K562 (cell line): ENCODE results near the gene ZNF544. TPM values are rescaled to one million over a fixed set of nuclear protein-coding genes. Genes with fewer than 3 reads are reported as not detected.

ENCODE experiments used
- ARNT ChIP-seq, 2 experiments: fragments of 450-650 bp; IDR thresholded peaks; 2 replicates each; pipeline ENCODE4 v1.6.1; 2016; ENCODE audit warnings: mild to moderate bottlenecking in 1 of 2
- BCOR ChIP-seq: fragments of 450-650 bp; IDR thresholded peaks from 2 replicates; pipeline ENCODE4 v1.6.1; 2016
- BMI1 ChIP-seq: fragments of 150-350 bp; IDR thresholded peaks from 2 replicates; pipeline ENCODE4 v1.6.1; 2014; ENCODE audit warnings: low read length
- CEBPB ChIP-seq: fragments of 450-650 bp; IDR thresholded peaks from 2 replicates; pipeline ENCODE4 v1.6.1; 2016; ENCODE audit warnings: missing genetic modification characterization, missing compliant biosample characterization
- CEBPG ChIP-seq, 3 experiments: fragments of 200-800 bp in 1 of 3; sonication (Bioruptor generic) in 1 of 3; sonication (generic) in 1 of 3; formaldehyde crosslinking in 1 of 3; IDR thresholded peaks in 2 of 3; conservative IDR thresholded peaks in 1 of 3; 2 replicates each; pipeline versions ENCODE4 v1.6.1 to v1.8.0; 2016 to 2022; ENCODE audit warnings: missing compliant biosample characterization in 2 of 3, missing genetic modification characterization in 2 of 3, mild to moderate bottlenecking in 1 of 3, missing genetic modification reagents in 1 of 3
- FOXA1 ChIP-seq: fragments of 450-650 bp; IDR thresholded peaks from 2 replicates; pipeline ENCODE4 v1.6.1; 2016; ENCODE audit warnings: mild to moderate bottlenecking, borderline replicate concordance
- FOXP4 ChIP-seq: sonication (generic); formaldehyde crosslinking; IDR thresholded peaks from 2 replicates; pipeline ENCODE4 v1.8.0; 2022; ENCODE audit warnings: mild to moderate bottlenecking, missing genetic modification reagents, borderline replicate concordance
- GTF2F1 ChIP-seq: IDR thresholded peaks from 2 replicates; pipeline ENCODE4 v1.6.1; 2011; ENCODE audit warnings: low read depth, low read length, improper control_type of control experiment
- JUNB ChIP-seq: fragments of 450-650 bp; formaldehyde crosslinking; conservative IDR thresholded peaks from 2 replicates; pipeline ENCODE4 v1.4.0; 2020; ENCODE audit warnings: mild to moderate bottlenecking
- LEF1 ChIP-seq: fragments of 450-650 bp; IDR thresholded peaks from 2 replicates; pipeline ENCODE4 v1.6.1; 2016; ENCODE audit warnings: mild to moderate bottlenecking
- MAZ ChIP-seq, 2 experiments: fragments of 450-650 bp in 1 of 2; sonication (generic) in 1 of 2; formaldehyde crosslinking; IDR thresholded peaks in 1 of 2; conservative IDR thresholded peaks in 1 of 2; 2 replicates each; pipeline versions ENCODE4 v1.4.0 to v1.5.0; 2020; ENCODE audit warnings: mild to moderate bottlenecking in 1 of 2, missing genetic modification reagents in 1 of 2
- MCM7 ChIP-seq, 2 experiments: fragments of 450-650 bp; IDR thresholded peaks; 2 replicates each; pipeline ENCODE4 v1.6.1; 2016 to 2018
- MEF2A ChIP-seq: IDR thresholded peaks from 2 replicates; pipeline ENCODE4 v1.6.1; 2011; ENCODE audit warnings: low read depth, mild to moderate bottlenecking, low read length, moderate library complexity; ENCODE audit not compliant: control insufficient read depth
- NFRKB ChIP-seq: fragments of 450-650 bp; IDR thresholded peaks from 2 replicates; pipeline ENCODE4 v1.6.1; 2016; ENCODE audit warnings: low read depth
- NR1H2 ChIP-seq: sonication (generic); formaldehyde crosslinking; IDR thresholded peaks from 2 replicates; pipeline ENCODE4 v1.4.0; 2020; ENCODE audit warnings: mild to moderate bottlenecking, missing genetic modification reagents
- POLR2G ChIP-seq: fragments of 200-400 bp; formaldehyde crosslinking; IDR thresholded peaks from 2 replicates; pipeline ENCODE4 v1.6.1; 2017; ENCODE audit warnings: low read depth, mild to moderate bottlenecking, antibody characterized with exemption, low read length, moderate library complexity
- SIX5 ChIP-seq, 2 experiments: IDR thresholded peaks; 2 replicates each; pipeline ENCODE4 v1.6.1; 2011; ENCODE audit warnings: low read length in 2 of 2, borderline replicate concordance in 1 of 2, low read depth in 1 of 2, mild to moderate bottlenecking in 1 of 2, moderate library complexity in 1 of 2; ENCODE audit not compliant: insufficient read depth in 1 of 2
- U2AF1 ChIP-seq: fragments of 200-400 bp; formaldehyde crosslinking; optimal IDR thresholded peaks from 2 replicates; pipeline ENCODE3; 2017; ENCODE audit warnings: mild to moderate bottlenecking, low read depth, low read length, moderate library complexity
- ZBED1 ChIP-seq: IDR thresholded peaks from 2 replicates; pipeline ENCODE4 v1.6.1; 2014
- ZBTB7A ChIP-seq: IDR thresholded peaks from 2 replicates; pipeline ENCODE4 v1.6.1; 2011; ENCODE audit warnings: low read depth, mild to moderate bottlenecking, low read length, moderate library complexity, borderline replicate concordance; ENCODE audit not compliant: control insufficient read depth
- ZKSCAN3 ChIP-seq: fragments of 250-450 bp; sonication (Bioruptor Pico); IDR thresholded peaks from 2 replicates; pipeline ENCODE4 v1.4.0; 2020
- ZNF124 ChIP-seq: sonication (generic); formaldehyde crosslinking; IDR thresholded peaks from 2 replicates; pipeline ENCODE4 v1.8.1; 2022; ENCODE audit warnings: missing genetic modification reagents
- ZNF445 ChIP-seq: fragments of 250-450 bp; sonication (Bioruptor Pico); IDR thresholded peaks from 2 replicates; pipeline ENCODE4 v1.4.0; 2020; ENCODE audit warnings: low read depth, mild to moderate bottlenecking, moderate library complexity
- ZNF507 ChIP-seq: conservative IDR thresholded peaks from 2 replicates; pipeline ENCODE4 v1.6.1; 2017; ENCODE audit warnings: missing genetic modification characterization, missing compliant biosample characterization
- ZNF511 ChIP-seq: sonication (generic); formaldehyde crosslinking; IDR thresholded peaks from 2 replicates; pipeline ENCODE4 v1.8.0; 2022; ENCODE audit warnings: mild to moderate bottlenecking, missing genetic modification reagents
- ZNF830 ChIP-seq: fragments of 250-450 bp; sonication (Bioruptor Pico); IDR thresholded peaks from 2 replicates; pipeline ENCODE4 v1.5.0; 2021; ENCODE audit warnings: mild to moderate bottlenecking
- polyA plus RNA-seq, 8 experiments: library from polyadenylated mRNA; depleted of rRNA in 4 of 8; stranded (reverse) in 5 of 8; unstranded in 3 of 8; fragments of >200 nt; fragmentation: Nextera tagmentation in 2 of 8; fragmentation: Illumina TruSeq in 1 of 8; extraction: Ambion mirVana in 2 of 8; extraction: Trizol in 1 of 8; gene quantifications; 2 replicates each; pipeline versions ENCODE4 v1.2.1 to v1.2.3, GENCODE V29; 2011 to 2014; ENCODE audit warnings: inconsistent platforms in 1 of 8, missing spikeins in 1 of 8
- total RNA-seq, 7 experiments: library from RNA; depleted of rRNA in 6 of 7; stranded (reverse); fragments of >200 nt in 6 of 7; fragmentation: Illumina TruSeq in 2 of 7; extraction: Trizol in 2 of 7; gene quantifications; 2 replicates each; pipeline versions ENCODE4 v1.2.1 to v1.2.3, GENCODE V29; 2011 to 2021; ENCODE audit warnings: low replicate concordance in 1 of 7

ZNF544 gene
- total and polyA plus RNA-seq, 9 of the 15 experiments (the other 6 are each of a cell fraction or from before 2014, with no cell fraction given) = 23.6 to 59.0 (median 41.4) TPM

- TF ChIP-seq SIX5 (IDR thresholded peaks at IDR 0.05; ENCODE audit: borderline replicate concordance in 1 of 2, insufficient read depth in 1 of 2, low read depth in 1 of 2, low read length in 2 of 2) = peak; percentile 79 to 81; a peak in 3 of 4 replicates
- TF ChIP-seq FOXA1 = no peak
- no peak; the same call in 1 of the 2 replicates for TF ChIP-seq JUNB (CRISPR knock-in tag)
- TF ChIP-seq BMI1 = no peak
- peak; percentile 90 for TF ChIP-seq CEBPB (tag)
- TF ChIP-seq ZNF511 (CRISPR knock-in tag) = no peak; the same call in 1 of the 2 replicates
- TF ChIP-seq ZNF830 (CRISPR knock-in tag) = peak; percentile 53; the same call in 1 of the 2 replicates
- no peak for TF ChIP-seq MEF2A
- TF ChIP-seq ZKSCAN3 (CRISPR knock-in tag) = no peak
- peak; percentile 69 to 81 for TF ChIP-seq MAZ (CRISPR knock-in tag; conservative IDR thresholded peaks at IDR 0.05 in 1 of 2, IDR thresholded peaks at IDR 0.05 in 1 of 2)
- no peak for TF ChIP-seq ZNF445 (CRISPR knock-in tag)
- TF ChIP-seq NFRKB = peak; percentile 99
- 0 out of 2 replicates have a peak, but pooled peaks have one; percentile 27 for TF ChIP-seq ZBED1
- TF ChIP-seq ZBTB7A = no peak; the same call in 1 of the 2 replicates
- no peak; the same call in 1 of the 2 replicates for TF ChIP-seq LEF1
- TF ChIP-seq POLR2G = peak; percentile 99
- no peak for TF ChIP-seq ZNF507 (tag)
- TF ChIP-seq MCM7 (IDR thresholded peaks at IDR 0.05) = no peak
- no peak for TF ChIP-seq ZNF124
- no peak for TF ChIP-seq ARNT (IDR thresholded peaks at IDR 0.05)
- no peak for TF ChIP-seq BCOR
- peak; percentile 90 for TF ChIP-seq CEBPG (CRISPR knock-in tag; IDR thresholded peaks at IDR 0.05)
- TF ChIP-seq CEBPG (tag; conservative IDR thresholded peaks at IDR 0.05 in 1 of 2, IDR thresholded peaks at IDR 0.05 in 1 of 2) = peak; percentile 66 to 79
- TF ChIP-seq FOXP4 (CRISPR knock-in tag) = no peak
- TF ChIP-seq NR1H2 = peak; percentile 97
- TF ChIP-seq U2AF1 = peak; percentile 86
- TF ChIP-seq GTF2F1 = no peak; the same call in 1 of the 2 replicates
Measured at GRCh38 chr19:58182989-58183816, 45.5 kb upstream of the ZNF544 start, which contains the start of gene ZNF274 (continued).
